Pons (tissue), 1 donor: ENCODE data around the gene CFL2.
"Not testable (repeated sequence)": the region's sequence is repeated elsewhere in the genome, so short reads cannot be mapped to it uniquely, and the experiment has no call there.

Experiments used
- DNase-seq: peaks from one replicate; pipeline ENCODE4 v3.0.0-alpha.2; 2016; ENCODE audit warnings: low spot score

CFL2 gene

DNA sequence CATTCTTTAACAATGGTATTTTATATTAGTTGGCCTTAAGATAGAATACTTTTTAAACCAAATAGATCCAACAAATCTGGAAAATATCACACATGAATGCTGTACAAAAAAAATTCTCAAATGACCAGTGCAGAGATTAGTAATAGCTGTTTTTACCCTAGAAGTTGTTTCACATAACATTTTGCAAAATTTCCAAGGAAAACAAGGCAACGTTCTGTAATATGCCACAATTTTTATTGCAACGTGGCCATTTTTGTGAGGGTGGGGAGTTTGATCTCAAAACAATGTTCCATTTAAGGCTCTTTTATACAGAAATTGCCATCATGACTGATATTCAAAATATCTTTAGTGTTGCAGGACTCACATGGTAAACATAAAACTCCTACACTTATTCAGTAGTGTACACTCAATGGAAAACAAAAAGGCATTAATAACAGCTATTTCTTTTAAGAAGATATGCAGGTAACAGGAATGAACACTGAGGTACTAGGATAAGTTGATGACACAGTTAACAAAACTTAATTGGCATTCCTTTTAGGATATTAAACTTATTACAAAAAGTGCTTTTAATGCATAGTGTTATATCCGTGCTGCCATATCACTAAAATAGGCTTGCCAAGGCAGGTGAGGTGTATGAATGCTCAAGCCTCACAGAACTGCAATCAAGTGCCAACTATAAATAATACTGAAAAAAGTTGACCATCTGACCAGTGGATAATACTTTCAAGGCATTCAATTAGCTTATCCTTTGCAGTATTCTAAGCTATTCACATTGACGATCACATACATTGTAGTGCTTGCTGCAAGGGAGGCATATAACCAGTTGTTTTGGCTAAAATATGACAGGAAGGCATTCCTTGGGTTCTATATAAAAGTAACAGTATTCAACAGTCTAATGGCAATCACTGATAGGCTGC is 2.3 kb downstream of the CFL2 start:
- DNase-seq, result peak; percentile 52

DNA sequence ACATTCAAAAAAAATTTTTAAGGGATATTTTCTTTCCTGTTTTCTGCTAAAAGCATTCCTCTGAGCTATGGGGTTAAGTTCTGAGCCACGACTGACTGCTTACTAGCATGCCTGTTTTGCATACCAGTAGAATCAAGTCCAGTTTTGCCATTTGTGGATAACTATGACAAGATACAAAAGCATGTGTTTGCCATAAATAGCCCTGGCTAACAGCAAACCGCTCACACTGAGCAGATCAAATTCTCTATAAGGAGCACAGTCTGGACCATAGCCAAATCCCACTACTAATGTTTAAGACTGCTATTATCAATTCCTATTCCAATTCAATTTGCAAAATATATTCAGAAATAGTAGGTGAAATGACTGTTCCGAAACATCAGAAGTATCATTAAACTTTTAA is 3.2 kb downstream of the CFL2 start:
- peak; percentile 86 for DNase-seq

DNA sequence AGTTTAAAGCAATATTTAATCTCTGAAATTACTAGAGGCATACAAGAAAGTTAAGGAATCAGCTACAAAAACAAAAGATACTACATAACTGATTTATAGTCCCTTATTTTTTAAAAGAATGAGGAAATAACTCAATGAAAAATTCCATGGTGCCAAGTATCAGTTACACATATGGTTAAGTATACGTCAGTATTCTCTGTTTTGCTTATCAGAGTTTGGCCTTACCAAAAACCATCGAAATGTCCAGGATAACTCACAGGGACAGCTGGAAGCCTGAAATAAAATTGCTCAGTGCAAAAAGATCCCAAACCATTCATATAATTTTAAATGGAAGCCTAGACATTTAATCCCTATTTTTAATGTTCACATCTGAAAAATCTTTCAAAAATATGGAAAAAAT is 3.6 kb downstream of the CFL2 start:
- peak; percentile 30 for DNase-seq

GRCh38 chr14:34710006-34710405 is 4.4 kb downstream of the CFL2 start:
- DNase-seq, result peak; percentile 63

- DNase-seq, result no peak
Observed at GRCh38 chr14:34707722-34708121, 6.7 kb downstream of the CFL2 start.

DNA sequence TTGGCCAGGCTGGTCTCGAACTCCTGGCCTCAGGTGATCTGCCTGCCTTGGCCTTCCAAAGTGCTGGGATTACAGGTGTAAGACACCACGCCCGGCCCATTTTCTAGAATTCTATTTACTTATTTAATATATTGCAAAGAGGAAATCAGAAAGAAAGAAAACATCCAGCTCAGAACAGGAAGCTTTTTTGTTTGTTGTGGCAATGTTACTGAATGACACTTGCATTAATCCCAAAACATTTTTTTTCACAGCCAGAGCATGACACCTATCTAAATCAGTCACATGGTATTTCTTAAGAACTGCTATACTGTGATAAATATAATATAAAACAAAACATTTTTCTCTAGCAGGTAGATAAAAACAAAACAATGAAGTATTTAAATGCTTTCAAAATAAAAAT is 12.6 kb downstream of the CFL2 start:
- no peak for DNase-seq

GRCh38 chr14:34700622-34701130 is 13.7 kb downstream of the CFL2 start:
- no peak for DNase-seq

DNA sequence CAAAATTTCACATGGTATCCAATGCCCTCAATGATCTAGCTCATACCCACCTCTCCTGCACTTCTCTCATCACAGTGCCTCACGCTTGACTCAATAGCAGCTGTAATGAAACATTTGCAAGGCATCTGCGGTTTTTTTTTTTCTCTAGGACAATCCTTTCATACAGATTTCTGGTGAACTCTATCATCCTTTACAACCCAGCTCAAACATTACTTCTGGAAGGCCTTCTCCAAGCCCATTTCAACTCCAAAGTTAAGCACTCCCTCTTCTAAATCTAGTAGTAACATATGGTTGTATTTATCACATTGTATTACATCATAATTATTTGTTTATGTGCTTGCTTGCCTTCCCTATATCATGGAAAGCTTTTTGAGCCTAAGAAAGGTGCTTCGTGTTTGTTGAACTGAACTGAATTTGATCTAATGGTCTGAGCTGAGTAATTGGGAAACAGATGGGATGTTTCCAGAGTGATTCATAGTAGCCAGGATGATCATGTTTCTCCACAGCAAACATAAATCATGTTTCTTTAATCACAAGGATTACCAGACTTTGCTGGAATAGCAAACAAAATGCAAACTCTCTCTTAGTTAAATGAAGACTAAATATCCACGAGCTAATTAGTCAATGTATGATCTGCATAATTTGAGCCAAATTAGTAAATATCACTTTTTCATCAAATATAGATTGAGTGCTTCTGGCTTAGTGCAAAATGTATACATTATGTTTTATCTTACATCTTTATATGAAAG is 14.3 kb downstream of the CFL2 start:
- peak; percentile 50 for DNase-seq

GRCh38 chr14:34694216-34694615 is 20.2 kb downstream of the CFL2 start:
- DNase-seq, result not testable (repeated sequence)

- no peak for DNase-seq
Observed at GRCh38 chr14:34693228-34693939, 21.0 kb downstream of the CFL2 start.

- DNase-seq, result no peak
Observed at GRCh38 chr14:34692898-34693227, 21.5 kb downstream of the CFL2 start.

GRCh38 chr14:34692348-34692747 is 22.0 kb downstream of the CFL2 start:
- no peak for DNase-seq

DNA sequence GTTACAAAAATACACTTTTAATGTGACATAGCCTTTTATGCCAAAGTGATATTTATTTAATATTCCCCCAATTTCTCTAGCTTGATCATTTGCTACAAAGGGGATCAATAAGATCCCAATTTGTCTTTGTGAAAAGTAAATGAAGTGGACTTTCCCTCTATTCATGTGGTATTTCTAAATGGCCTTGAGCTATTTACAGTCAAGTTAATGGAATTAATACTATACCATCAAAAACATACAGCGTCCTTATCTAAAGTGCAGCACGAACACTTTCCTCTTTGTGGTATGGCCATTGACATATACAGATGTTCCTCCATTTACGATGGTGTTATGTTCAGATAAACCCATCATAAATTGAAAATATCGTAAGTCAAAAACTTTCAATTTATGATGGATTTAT is 23.2 kb downstream of the CFL2 start:
- no peak for DNase-seq

DNA sequence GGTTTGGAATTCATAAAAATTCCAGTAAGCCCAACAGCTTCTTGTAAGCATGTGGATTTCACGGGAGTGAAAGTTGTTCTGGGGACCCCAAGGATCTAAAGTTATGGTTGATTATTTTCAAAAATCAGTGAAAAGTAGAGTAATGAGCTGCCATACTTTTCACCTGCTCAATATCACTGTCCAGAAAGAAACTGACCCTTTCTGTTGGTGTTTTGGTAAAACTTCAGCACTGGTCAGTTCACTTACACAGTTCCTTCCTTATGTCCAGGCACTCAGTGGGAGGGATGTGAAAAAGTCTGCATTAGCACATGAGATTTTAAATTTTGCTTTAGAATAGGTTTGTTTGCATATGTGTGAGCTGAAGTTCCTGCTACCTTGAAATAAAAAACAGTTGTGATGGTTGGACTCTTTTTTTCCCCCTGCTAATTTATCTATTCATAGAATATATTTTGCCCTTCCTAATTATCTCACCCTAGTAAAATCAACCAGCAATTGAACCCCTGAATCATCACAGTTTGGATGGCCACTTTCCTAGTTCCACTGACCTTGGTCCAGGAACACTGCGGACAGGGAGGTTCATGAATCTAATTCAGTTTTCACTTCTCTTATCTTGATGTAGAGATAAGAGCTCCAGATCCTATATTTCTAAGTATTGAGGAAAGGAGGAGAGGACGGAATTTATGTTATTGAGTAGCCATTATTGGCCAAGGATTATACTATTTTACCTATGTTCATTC is 25.8 kb downstream of the CFL2 start:
- no peak for DNase-seq

- no peak for DNase-seq
Observed at GRCh38 chr14:34685819-34686428, 28.5 kb downstream of the CFL2 start.

DNA sequence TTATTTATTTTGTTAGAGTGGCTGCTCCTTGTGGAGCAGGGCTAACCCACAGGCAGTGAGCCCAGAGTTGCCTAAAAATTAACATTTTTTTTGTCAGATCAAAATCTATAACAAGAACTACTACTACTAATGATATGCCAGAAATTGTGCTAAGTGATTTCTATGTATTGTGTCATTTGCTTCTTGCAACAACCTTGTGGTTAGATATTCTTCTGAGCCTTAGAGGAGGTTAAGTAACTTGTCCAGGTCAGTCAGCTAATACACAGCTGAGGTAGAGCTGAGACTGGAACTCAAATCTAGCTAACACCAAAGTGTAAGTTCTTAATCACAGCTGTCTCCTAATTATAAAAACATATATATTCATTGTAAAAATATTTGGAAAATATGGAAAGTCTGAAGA is 29.8 kb downstream of the CFL2 start:
- no peak for DNase-seq

DNA sequence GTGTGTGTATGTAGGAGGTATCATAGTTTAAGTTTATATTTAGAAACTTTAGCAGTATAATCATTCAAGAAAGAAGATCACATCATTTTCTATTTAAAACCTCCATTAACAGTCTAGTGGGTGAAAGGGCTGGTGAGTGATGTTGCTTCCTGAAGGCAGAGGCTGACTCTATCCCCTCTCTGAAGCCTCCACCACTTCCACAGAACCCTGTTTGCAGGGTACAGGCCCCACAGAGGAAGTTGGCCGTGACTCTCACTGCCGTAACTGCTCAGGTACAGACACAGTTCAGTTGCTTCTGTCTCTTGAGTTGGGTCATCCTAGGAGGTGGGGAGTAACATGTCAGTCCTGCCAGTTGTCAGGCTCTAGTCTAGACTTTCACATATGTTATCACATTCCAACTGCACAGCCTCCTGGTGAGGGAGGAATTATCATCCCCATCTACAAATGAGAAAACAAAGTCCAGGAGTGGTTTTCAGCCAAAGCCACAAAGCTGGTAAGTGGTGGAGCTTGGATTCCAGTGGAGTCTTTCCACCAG is 31.5 kb downstream of the CFL2 start:
- DNase-seq, result no peak

- DNase-seq, result no peak
Observed at GRCh38 chr14:34680806-34681479, 33.5 kb downstream of the CFL2 start.

GRCh38 chr14:34678735-34679134 is 35.7 kb downstream of the CFL2 start:
- DNase-seq, result no peak

- DNase-seq, result no peak
Observed at GRCh38 chr14:34678306-34678705, 36.1 kb downstream of the CFL2 start.
